ENCODE measurements around the gene CCDC83.

DNA sequence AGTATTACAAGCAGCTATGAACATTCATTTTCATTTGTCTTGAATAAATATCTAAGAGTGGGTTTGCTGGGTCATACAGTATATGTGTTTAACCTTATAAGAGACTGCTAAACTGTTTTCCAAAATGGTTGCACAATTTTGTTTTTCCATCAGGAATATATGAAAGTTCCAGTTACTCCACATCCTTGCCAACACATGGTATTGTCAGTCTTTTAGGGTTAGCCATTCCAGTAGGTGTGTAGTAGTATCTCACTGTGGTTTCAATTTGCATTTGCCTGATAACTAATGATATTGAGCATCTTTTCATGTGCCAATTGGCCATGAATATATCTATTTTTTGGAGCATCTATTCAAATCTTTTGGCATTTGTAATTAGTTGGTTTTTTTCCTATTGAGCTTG is 7.7 kb upstream of the CCDC83 start:
- no peak for TF ChIP-seq YY1 (IDR thresholded peaks at IDR 0.05; ENCODE audit: low read depth)
- TF ChIP-seq TAF1 (IDR thresholded peaks at IDR 0.05; ENCODE audit: low read depth): no peak
- no peak for TF ChIP-seq EP300 (IDR thresholded peaks at IDR 0.05; ENCODE audit: borderline replicate concordance)
- TF ChIP-seq TEAD4 (IDR thresholded peaks at IDR 0.05): no peak
- TF ChIP-seq, protein P1, sequence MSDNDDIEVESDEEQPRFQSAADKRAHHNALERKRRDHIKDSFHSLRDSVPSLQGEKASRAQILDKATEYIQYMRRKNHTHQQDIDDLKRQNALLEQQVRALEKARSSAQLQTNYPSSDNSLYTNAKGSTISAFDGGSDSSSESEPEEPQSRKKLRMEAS (IDR thresholded peaks at IDR 0.05): no peak
- no peak for TF ChIP-seq FOXM1 (IDR thresholded peaks at IDR 0.05; ENCODE audit: borderline replicate concordance, low read depth)
- TF ChIP-seq, protein P2, sequence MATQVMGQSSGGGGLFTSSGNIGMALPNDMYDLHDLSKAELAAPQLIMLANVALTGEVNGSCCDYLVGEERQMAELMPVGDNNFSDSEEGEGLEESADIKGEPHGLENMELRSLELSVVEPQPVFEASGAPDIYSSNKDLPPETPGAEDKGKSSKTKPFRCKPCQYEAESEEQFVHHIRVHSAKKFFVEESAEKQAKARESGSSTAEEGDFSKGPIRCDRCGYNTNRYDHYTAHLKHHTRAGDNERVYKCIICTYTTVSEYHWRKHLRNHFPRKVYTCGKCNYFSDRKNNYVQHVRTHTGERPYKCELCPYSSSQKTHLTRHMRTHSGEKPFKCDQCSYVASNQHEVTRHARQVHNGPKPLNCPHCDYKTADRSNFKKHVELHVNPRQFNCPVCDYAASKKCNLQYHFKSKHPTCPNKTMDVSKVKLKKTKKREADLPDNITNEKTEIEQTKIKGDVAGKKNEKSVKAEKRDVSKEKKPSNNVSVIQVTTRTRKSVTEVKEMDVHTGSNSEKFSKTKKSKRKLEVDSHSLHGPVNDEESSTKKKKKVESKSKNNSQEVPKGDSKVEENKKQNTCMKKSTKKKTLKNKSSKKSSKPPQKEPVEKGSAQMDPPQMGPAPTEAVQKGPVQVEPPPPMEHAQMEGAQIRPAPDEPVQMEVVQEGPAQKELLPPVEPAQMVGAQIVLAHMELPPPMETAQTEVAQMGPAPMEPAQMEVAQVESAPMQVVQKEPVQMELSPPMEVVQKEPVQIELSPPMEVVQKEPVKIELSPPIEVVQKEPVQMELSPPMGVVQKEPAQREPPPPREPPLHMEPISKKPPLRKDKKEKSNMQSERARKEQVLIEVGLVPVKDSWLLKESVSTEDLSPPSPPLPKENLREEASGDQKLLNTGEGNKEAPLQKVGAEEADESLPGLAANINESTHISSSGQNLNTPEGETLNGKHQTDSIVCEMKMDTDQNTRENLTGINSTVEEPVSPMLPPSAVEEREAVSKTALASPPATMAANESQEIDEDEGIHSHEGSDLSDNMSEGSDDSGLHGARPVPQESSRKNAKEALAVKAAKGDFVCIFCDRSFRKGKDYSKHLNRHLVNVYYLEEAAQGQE (IDR thresholded peaks at IDR 0.05; ENCODE audit: low read depth): no peak
- TF ChIP-seq EGR1 (IDR thresholded peaks at IDR 0.05): no peak
